SK-N-SH (cell line): Measurements from ENCODE around the gene MEF2B.

ENCODE experiments used
- MXI1 ChIP-seq: IDR thresholded peaks from 2 replicates; pipeline ENCODE4 v1.6.1; 2012; ENCODE audit warnings: mild to moderate bottlenecking, low read depth, low read length, improper control_type of control experiment
- REST ChIP-seq: IDR thresholded peaks from 2 replicates; pipeline ENCODE4 v1.6.1; 2012; ENCODE audit warnings: mild to moderate bottlenecking, low read depth, low read length, moderate library complexity
- YY1 ChIP-seq: IDR thresholded peaks from 2 replicates; pipeline ENCODE4 v1.4.0; 2012; ENCODE audit warnings: low read depth, mild to moderate bottlenecking

DNA sequence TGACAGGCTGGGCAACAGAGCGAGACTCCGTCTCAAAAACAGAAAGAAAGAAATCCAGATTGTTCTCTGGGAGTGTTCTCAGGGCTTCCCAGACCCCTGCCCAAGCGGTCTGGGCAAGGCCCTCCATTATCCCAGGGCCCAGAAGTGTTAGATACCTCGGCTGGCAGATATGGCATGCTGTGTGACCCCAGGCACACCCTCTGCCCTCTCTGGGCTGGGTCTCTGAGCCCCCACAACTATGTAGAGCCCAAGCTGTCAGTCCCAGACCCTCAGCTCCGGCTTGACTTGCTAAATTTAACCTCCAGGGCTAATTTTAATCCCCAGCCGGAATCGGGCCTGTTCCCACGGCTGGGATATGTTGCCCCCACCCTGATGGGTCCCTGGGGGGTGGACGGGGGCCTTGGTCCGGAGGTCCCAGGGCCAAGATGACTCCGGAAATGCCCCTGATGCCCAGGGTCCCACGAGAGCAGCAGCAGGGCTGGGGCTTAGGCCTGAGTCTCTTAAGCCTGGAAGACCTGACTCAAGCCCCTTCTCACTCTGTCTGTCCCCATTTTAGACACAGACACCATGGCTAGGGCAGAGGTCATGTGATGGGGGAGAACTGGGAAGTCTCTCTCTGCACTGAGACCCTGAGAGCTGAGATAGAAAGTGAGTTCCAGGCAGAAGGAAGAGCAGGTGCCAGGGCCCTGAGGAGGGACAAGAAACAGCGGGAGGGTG is 17.2 kb downstream of the MEF2B start:
- TF ChIP-seq REST = no peak
- no peak for TF ChIP-seq YY1
- TF ChIP-seq MXI1 = no peak
